HG02623 (cell line): ENCODE results near the gene RNF111.
"Not testable (repeated sequence)": the region's sequence is repeated elsewhere in the genome, so short reads cannot be mapped to it uniquely, and the experiment has no call there.

ENCODE experiments used
- ATAC-seq: cut with Tn5 transposase; IDR thresholded peaks from one replicate; pipeline ENCODE4 v1.9.1; 2021; ENCODE audit warnings: moderate library complexity; ENCODE audit not compliant: unreplicated experiment

Gene RNF111

DNA sequence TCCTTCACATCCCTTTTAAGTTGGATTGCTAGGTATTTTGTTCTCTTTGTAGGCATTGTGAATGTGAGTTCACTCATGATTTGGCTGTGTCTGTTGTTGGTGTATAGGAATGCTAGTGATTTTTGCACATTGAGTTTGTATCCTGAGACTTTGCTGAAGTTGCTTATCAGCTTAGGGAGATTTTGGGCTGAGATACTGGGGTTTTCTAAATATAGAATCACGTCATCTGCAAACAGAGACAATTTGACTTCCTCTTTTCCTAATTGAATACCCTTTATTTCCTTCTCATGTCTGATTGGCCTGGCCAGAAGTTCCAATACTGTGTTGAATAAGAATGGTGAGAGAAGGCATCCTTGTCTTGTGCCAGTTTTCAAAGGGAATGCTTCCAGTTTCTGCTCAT, 139.8 kb downstream of the RNF111 start:
- not testable (repeated sequence) for ATAC-seq

DNA sequence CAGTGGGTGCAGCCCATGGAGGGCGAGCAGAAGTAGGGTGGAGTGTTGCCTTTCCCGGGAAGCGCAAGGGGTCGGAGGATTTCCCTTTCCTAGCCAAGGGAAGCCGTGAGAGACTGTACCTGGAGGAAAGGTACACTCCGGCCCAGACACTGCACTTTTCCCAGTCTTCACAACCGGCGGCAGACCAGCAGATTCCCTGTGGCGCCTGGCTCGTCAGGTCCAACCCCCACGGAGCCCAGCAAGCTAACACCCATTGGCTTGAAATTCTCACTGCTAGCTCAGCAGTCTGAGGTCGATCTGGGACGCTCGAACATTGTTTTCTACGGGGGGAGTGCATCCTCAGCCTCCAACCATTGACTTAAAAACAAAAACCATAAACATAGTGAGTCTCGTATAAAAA, 144.0 kb downstream of the RNF111 start:
- ATAC-seq, result no peak

- ATAC-seq, result no peak
Measured at GRCh38 chr15:59131969-59132562, 144.6 kb downstream of the RNF111 start.

GRCh38 chr15:59133929-59134427, 146.5 kb downstream of the RNF111 start:
- no peak for ATAC-seq

GRCh38 chr15:59137566-59137965, 150.1 kb downstream of the RNF111 start:
- no peak for ATAC-seq

DNA sequence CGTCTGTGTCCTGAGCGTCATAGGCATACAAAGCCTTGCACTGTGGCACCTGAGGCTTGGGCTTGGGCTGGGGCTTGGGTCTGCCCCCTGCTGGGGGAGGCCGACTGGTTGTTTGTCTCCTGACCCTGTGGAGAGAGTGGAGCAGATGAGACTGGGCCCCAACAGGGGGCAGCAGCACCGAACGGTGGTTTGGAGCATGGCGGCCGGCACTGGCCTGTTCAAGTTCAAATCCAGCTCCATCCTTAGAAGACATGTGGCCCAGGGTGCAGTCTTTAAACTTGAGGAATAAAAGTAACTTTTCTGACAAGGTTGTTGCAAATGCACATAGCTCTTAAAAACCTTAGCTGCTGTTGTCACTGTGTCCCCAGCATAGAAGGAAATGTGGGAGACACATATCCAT, 150.8 kb downstream of the RNF111 start:
- no peak for ATAC-seq

DNA sequence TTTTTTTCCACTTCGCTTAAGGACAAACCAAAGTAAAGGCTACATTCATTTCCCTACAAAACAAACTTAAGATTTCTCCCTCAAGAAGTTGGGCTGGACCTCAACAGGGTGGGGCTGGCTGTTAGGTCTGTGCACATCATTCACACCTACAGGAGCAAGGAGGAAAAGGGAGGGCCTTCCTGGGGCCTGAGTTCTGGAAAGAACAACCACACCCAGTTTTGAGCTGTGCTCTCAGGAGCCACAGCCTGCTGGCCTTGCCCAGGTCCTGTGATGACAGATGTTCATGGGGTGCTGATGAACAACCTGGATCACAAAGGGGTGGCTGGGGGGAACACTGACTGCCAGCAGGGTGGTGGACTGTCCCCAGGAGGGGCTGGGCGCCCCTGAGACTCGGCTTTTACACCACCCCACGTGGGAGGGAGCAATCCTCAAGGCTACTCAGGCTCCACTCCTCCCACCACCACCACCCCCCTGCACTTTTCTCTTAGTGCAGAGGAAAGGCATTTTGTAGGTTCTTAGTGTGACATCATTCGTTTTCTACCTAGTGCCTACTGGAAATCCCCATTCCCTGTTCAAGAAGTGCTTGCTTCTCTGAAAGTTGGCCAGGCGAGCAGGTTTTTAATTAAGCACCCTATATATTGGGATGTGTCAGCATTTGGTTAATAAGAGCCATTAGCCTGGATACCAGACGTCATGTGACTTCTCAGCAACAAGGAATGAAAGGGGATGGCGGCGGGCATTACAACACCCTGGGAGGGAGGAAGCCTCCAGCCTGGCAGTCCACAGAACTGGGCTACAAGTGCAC, 153.2 kb downstream of the RNF111 start:
- no peak for ATAC-seq

DNA sequence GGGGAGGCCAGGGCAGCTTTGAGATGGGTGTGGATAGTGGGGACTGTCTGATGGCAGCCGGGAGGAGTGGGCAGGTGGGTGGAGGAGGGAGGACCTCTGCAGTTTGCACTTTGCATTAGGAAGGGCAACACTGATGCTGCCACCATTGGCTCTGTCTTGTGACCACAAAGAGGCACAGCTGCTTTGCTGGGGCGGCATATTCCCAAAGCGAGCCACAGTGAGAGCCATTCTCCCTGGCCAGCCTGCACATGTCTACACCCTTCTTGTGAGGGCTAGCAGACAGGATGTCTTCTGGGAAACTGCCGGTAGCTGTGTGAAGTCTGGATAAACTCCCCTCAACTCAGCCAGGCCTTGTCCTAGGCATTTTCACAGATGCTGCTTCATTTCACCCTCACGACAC, 155.8 kb downstream of the RNF111 start:
- no peak for ATAC-seq

- ATAC-seq, result not testable (repeated sequence)
Measured at GRCh38 chr15:59144594-59144993, 157.1 kb downstream of the RNF111 start.
